A549 treated with DMSO at 1 μM for 4 hours (cell line): ENCODE measurements around the gene SLC6A19. TPM values are rescaled to one million over a fixed set of nuclear protein-coding genes. Genes with fewer than 3 reads are reported as not detected.

Experiments
- total RNA-seq: library from RNA; stranded (reverse); fragments of 200-300 nt; extraction: Qiagen RNA extraction; gene quantifications from 5 replicates; pipeline ENCODE4 v1.2.3, GENCODE V29; 2022; ENCODE audit warnings: low read depth

SLC6A19 gene
- total RNA-seq, result not detected in 5 replicates

GRCh38 chr5:1201327-1202025 is at the start of gene SLC6A19:
TSS of gene SLC6A19 (plus strand) at chr5:1201595. CDS start at chr5:1201651, 56 bp downstream.

GRCh38 chr5:1225081-1225480 is 23.7 kb downstream of the SLC6A19 start, which contains the start of gene SLC6A18:
TSS of gene SLC6A18 (plus strand) at chr5:1225381. CDS start at chr5:1225478, 97 bp downstream.

Other genes starting within 250 kb of the SLC6A19 start
- 8.7 to 13.3 TPM (median 10.7 TPM) in 5 replicates for gene NKD2, start 192.8 kb upstream of the SLC6A19 start, total RNA-seq
- gene SLC12A7, start 89.5 kb upstream of the SLC6A19 start, total RNA-seq, result 22.9 to 29.7 TPM (median 29.1 TPM) in 5 replicates
- not detected in 5 replicates for gene SLC6A18, start 23.8 kb downstream of the SLC6A19 start, total RNA-seq
- 1.8 to 4.0 TPM (median 3.3 TPM) in 5 replicates for gene TERT, start 93.5 kb downstream of the SLC6A19 start, total RNA-seq
- gene CLPTM1L, start 143.5 kb downstream of the SLC6A19 start, total RNA-seq, result 155 to 185 TPM (median 164 TPM) in 5 replicates
- gene SLC6A3, start 243.8 kb downstream of the SLC6A19 start, total RNA-seq, result 0.09 to 0.25 TPM (median 0.10 TPM) in 5 replicates